Muscle layer of duodenum (tissue), 2 donors: Measurements from ENCODE around the gene HLA-DPA1.

Source experiments
- H3K27ac ChIP-seq: one replicate; pipeline ENCODE4 v1.7.0; 2013; ENCODE audit warnings: mild to moderate bottlenecking, low read length
- H3K27me3 ChIP-seq: one replicate; pipeline ENCODE4 v1.7.0; 2013; ENCODE audit warnings: low read depth, mild to moderate bottlenecking, control low read depth, low read length
- H3K36me3 ChIP-seq, 2 donors: one replicate each; pipeline ENCODE4 v1.7.0; 2013; ENCODE audit warnings: low read length in 2 of 2, control low read depth in 1 of 2, mild to moderate bottlenecking in 1 of 2; ENCODE audit not compliant: insufficient read depth in 2 of 2, control insufficient read depth in 1 of 2
- H3K4me1 ChIP-seq, 2 donors: one replicate each; pipeline ENCODE4 v1.7.0; 2013; ENCODE audit warnings: low read length in 2 of 2, mild to moderate bottlenecking in 2 of 2, control low read depth in 1 of 2, moderate library complexity in 1 of 2; ENCODE audit not compliant: insufficient read depth in 2 of 2, control insufficient read depth in 1 of 2
- H3K4me3 ChIP-seq, 2 donors: one replicate each; pipeline ENCODE4 v1.7.0; 2013; ENCODE audit warnings: low read length in 2 of 2, low read depth in 1 of 2, mild to moderate bottlenecking in 1 of 2
- H3K9me3 ChIP-seq, 2 donors: one replicate each; pipeline ENCODE4 v1.7.0; 2013; ENCODE audit warnings: low read length in 2 of 2, control low read depth in 1 of 2, mild to moderate bottlenecking in 1 of 2; ENCODE audit not compliant: control insufficient read depth in 1 of 2
- donor health status: healthy.

HLA-DPA1 gene

GRCh38 chr6:33073431-33073871 is at the start of gene HLA-DPA1:
TSS of gene HLA-DPA1 (minus strand) at chr6:33073649.
- Histone ChIP-seq H3K9me3 (no peaks in the 10 kb centered on the region), H3K27ac (peak within 1 kb of the TSS; percentile 89), H3K36me3 (peaks cover 6 to 10% of the 10 kb centered on the region in 2 donors), H3K4me1 (no peaks in the 10 kb centered on the region), H3K4me3 (peak within 1 kb of the TSS; percentile 49 to 65), H3K27me3 (no peaks in the 10 kb centered on the region)

GRCh38 chr6:33123181-33123580 is 49.7 kb upstream of the HLA-DPA1 start:
- Histone ChIP-seq H3K27me3 (peaks cover under 1% of the 10 kb centered on the region), H3K4me1 (peaks cover 0 to 2% of the 10 kb centered on the region in 2 donors), H3K9me3 (peaks cover 8 to 11% of the 10 kb centered on the region in 2 donors), H3K4me3 (no peak overlapping the region), H3K27ac (no peak overlapping the region), H3K36me3 (no peaks in the 10 kb centered on the region)

GRCh38 chr6:33120001-33120400 is 46.6 kb upstream of the HLA-DPA1 start:
- peaks cover 0 to 9% of the 10 kb centered on the region in 2 donors for H3K4me1 ChIP-seq
- peaks cover 19% of the 10 kb centered on the region for H3K27me3 ChIP-seq
- no peak overlapping the region for H3K27ac ChIP-seq
- no peaks in the 10 kb centered on the region for H3K36me3 ChIP-seq
- peaks cover 8 to 11% of the 10 kb centered on the region in 2 donors for H3K9me3 ChIP-seq
- H3K4me3 ChIP-seq: no peak overlapping the region

- Histone ChIP-seq H3K4me3 (no peak overlapping the region), H3K27ac (no peak overlapping the region), H3K9me3 (peaks cover 5% of the 10 kb centered on the region in 2 donors), H3K4me1 (peaks cover 0 to 9% of the 10 kb centered on the region in 2 donors), H3K27me3 (peaks cover 19% of the 10 kb centered on the region), H3K36me3 (no peaks in the 10 kb centered on the region)
Measured at GRCh38 chr6:33118525-33119123, 45.2 kb upstream of the HLA-DPA1 start.

GRCh38 chr6:33117811-33118277 is 44.4 kb upstream of the HLA-DPA1 start:
- no peak overlapping the region for H3K4me3 ChIP-seq
- no peak overlapping the region for H3K27ac ChIP-seq
- H3K4me1 ChIP-seq: peaks cover 0 to 9% of the 10 kb centered on the region in 2 donors
- H3K36me3 ChIP-seq: no peaks in the 10 kb centered on the region
- peaks cover 19% of the 10 kb centered on the region for H3K27me3 ChIP-seq
- no peaks in the 10 kb centered on the region for H3K9me3 ChIP-seq

- Histone ChIP-seq H3K27ac (no peak overlapping the region), H3K27me3 (peaks cover 19% of the 10 kb centered on the region), H3K36me3 (no peaks in the 10 kb centered on the region), H3K4me1 (peaks cover 0 to 9% of the 10 kb centered on the region in 2 donors), H3K4me3 (no peak overlapping the region), H3K9me3 (no peaks in the 10 kb centered on the region)
Measured at GRCh38 chr6:33116841-33117711, 43.6 kb upstream of the HLA-DPA1 start.

- H3K36me3 ChIP-seq: no peaks in the 10 kb centered on the region
- H3K27ac ChIP-seq: no peak overlapping the region
- H3K4me1 ChIP-seq: peaks cover 0 to 9% of the 10 kb centered on the region in 2 donors
- H3K4me3 ChIP-seq: no peak overlapping the region
- peaks cover 19% of the 10 kb centered on the region for H3K27me3 ChIP-seq
- no peaks in the 10 kb centered on the region for H3K9me3 ChIP-seq
Measured at GRCh38 chr6:33116417-33116816, 43.0 kb upstream of the HLA-DPA1 start.

GRCh38 chr6:33114406-33114805 is 41.0 kb upstream of the HLA-DPA1 start:
- H3K9me3 ChIP-seq: no peaks in the 10 kb centered on the region
- peaks cover 19% of the 10 kb centered on the region for H3K27me3 ChIP-seq
- H3K27ac ChIP-seq: no peak overlapping the region
- H3K4me3 ChIP-seq: no peak overlapping the region
- no peaks in the 10 kb centered on the region for H3K36me3 ChIP-seq
- H3K4me1 ChIP-seq: peaks cover 0 to 9% of the 10 kb centered on the region in 2 donors

- H3K9me3 ChIP-seq: no peaks in the 10 kb centered on the region
- peaks cover 0 to 9% of the 10 kb centered on the region in 2 donors for H3K4me1 ChIP-seq
- H3K36me3 ChIP-seq: no peaks in the 10 kb centered on the region
- no peak overlapping the region for H3K4me3 ChIP-seq
- H3K27me3 ChIP-seq: peaks cover 19% of the 10 kb centered on the region
- H3K27ac ChIP-seq: no peak overlapping the region
Measured at GRCh38 chr6:33113755-33114154, 40.3 kb upstream of the HLA-DPA1 start.

GRCh38 chr6:33112148-33112547 is 38.7 kb upstream of the HLA-DPA1 start:
- no peaks in the 10 kb centered on the region for H3K36me3 ChIP-seq
- H3K4me1 ChIP-seq: peaks cover 0 to 5% of the 10 kb centered on the region in 2 donors
- H3K9me3 ChIP-seq: no peaks in the 10 kb centered on the region
- peaks cover 9% of the 10 kb centered on the region for H3K27me3 ChIP-seq
- no peak overlapping the region for H3K4me3 ChIP-seq
- H3K27ac ChIP-seq: no peak overlapping the region

- Histone ChIP-seq H3K9me3 (no peaks in the 10 kb centered on the region), H3K4me1 (no peaks in the 10 kb centered on the region), H3K27ac (no peak overlapping the region), H3K27me3 (no peaks in the 10 kb centered on the region), H3K36me3 (no peaks in the 10 kb centered on the region), H3K4me3 (no peak overlapping the region)
Measured at GRCh38 chr6:33108307-33108706, 34.9 kb upstream of the HLA-DPA1 start.
